GM19372 (cell line): ENCODE results near the gene DTNB.

Experiments used
- ATAC-seq: cut with Tn5 transposase; IDR thresholded peaks from one replicate; pipeline ENCODE4 v1.9.1; 2021; ENCODE audit warnings: mild to moderate bottlenecking, low read depth, moderate library complexity; ENCODE audit not compliant: unreplicated experiment

The DTNB gene

DNA sequence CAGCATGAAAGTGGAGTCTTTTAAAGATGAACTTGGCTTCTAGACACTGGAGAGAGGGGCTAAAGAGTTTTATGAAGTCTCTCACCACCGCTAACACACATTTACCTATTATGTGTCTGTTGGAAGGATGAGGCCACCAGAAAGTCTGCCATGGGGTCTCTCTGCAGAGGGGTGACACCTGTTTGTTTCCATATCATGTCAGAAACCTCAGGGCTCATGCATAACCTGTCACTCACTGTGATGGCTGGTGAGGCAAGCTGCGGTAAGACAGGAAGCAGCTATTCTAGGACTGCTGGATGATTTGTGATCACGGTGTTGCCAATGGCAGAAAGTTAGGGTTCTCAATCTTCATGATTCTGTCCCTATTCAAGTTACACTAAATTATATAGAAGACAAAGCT is 270.9 kb downstream of the DTNB start:
- ATAC-seq: peak; percentile 43

DNA sequence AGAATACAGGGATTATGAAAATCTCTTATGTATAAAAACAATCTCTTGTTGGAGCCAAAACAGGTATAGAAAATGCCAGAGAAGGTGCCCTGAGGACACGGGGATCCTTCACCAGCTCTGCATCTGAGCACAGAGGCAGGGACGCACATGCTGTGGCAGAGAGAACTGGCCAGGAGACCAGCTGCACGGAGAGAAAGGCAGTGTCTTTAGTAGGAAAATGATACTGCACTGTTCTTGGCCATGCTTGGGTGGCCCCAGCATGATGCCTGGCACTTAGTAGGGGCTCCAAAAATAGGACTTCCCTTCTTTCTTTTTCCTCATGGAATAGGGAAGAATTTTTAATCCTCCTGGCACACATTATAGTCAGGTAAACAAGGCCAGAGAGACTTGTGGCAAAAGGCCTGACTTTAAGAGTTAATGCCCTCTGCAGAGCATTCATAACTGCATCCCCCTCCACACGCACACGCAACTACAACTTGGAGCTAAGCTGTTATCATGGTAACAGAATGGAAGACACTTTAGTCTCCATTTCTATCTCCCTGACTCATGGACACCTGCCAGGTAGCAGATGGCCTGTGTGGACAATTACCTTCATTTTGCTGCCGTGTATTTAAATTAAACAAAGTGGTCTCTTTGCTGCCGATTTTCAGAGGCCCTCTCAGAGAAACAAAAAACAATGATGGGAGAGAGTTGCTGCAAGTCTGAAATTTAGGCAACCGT is 271.9 kb downstream of the DTNB start:
- no peak for ATAC-seq

DNA sequence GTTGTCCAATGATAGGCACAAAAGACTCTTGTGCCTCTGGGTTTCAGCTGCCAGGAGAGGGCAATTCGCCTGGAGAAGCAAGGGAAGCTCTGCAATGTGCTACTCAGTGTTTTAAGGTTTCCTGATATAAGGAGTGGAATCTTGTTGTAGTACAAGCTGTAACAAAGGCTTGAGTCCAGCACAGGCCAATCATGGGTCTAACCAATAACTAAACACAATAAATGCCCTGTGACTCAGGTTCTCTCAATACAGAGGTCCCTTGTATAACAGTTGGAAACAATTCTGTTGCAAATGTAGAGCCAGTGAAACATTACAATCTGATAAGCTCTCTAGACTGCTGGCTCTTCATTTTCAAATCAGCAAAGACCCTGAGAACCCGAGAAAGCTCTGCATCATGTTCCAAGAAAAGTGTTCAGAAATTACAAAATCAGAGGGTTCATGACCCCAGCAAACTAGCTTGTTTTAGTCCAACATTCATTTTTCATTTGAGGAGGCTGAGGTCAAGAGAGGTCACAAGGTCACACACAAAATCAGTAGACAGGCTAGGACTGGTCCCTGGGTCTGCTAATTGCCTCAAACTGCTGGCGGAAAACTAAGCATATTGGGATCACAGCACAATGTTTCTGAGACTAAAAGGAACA is 272.7 kb downstream of the DTNB start:
- no peak for ATAC-seq

GRCh38 chr2:25400169-25400568 is 273.2 kb downstream of the DTNB start:
- ATAC-seq: no peak

DNA sequence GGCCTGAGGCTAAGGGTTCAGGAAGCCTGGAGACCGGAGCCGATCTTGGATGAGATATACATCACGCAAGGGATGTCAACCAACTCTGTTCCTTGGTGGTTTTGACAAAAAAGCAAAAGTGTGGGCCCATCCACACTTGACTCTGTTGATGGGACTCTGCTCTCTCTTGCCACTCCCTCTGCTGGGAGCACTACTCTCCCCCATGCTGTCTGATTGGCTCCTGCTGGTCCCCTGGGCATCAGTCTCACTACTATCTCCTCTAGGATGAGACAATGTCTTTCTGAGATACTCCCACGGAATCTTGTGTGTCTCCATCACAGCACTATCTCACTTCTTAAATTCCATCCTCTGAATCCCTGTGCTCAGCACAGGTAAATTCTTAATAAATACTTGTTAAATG is 274.8 kb downstream of the DTNB start:
- ATAC-seq: no peak

GRCh38 chr2:25397777-25398176 is 275.6 kb downstream of the DTNB start:
- no peak for ATAC-seq

DNA sequence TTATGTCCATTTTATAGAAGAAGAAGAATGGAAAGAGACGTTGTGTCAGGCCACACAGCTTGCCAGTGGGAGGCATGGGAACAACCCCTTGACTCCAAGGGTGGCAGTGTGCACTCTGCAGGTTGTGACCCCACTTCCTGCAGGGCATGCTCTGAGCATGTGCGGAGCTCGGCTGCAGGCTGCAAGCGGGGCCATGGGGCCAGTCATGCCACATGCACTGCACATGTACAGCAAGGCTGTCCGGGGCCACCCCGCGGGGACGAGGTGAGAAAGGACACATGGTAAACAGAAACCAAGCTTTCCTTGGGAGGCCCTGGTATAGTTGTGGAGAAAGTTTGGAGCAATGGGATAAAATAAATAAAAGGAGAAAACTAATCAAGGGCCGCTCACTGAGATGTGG is 284.2 kb downstream of the DTNB start:
- no peak for ATAC-seq

GRCh38 chr2:25388491-25388890 is 284.9 kb downstream of the DTNB start:
- ATAC-seq: no peak

DNA sequence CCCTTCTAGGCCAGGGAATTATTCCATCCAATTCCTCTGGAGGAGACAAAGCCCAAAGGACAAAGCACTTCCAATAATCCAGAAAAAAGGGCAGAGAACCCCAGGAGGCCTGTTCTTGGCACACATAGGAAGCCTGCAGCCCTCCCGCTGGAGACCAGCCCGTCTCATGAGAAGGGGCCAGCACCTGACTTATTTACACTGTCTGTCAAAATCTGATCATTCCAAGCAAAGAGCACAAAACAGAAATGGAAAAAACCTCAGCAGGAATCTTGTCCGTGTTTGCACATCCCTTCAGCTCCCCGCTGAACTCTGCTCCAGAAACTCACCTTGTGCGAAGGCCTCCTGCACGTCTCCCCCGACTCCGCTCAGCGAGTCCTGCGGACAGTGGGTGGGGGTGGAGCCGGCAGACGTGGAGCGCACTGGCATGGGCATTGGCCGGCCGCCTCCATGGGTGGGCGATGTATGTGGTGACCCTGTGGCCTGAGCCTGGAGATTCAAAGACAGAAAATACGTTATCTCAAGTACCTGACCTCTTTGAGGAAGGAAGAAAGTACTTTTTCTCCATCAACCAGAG is 285.4 kb downstream of the DTNB start:
- ATAC-seq: no peak

DNA sequence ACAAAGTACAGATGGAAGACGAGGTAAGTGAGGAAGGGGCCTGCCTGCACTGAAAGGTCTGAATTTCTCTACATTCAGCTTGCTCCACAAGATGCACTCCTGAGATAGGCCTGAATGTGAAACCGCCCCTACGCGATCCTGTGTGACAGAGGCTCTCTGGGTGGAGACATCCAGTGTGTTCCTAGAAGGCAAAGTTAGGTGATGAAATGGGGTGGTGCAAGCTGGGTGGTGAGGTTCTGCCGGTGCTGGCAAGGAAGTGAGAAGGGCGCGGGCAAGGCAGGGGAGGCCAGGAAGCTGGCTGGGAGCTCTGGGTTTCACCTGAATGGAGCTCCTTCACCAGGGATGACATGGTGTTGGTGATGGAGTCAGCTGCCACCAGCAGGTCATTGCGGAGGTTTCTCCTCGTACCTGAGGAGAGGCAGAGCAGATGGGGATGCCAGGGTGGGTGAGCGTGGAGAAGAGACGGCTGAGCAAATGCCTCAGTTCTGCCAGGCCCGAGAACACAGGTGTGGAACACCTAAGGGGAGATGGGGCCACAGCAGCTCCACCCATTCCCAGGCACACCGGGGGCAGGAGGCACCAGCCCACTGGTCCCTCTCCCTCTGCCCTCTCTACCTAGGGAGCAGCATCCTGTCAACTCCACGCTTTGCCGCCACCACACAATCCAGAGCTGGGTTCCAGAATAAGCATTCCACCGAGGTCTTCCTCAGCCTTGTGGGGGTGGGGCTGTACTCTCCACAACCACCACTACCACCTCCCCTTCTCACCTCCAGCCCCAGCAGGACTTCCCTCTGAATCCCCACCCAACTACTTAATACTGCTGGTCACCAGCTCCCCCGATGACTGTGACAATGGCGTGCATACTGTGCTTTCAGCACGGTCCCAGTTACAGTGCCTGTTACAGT is 286.2 kb downstream of the DTNB start:
- no peak for ATAC-seq

- ATAC-seq: no peak
Measured at GRCh38 chr2:25385910-25386309, 287.5 kb downstream of the DTNB start.

DNA sequence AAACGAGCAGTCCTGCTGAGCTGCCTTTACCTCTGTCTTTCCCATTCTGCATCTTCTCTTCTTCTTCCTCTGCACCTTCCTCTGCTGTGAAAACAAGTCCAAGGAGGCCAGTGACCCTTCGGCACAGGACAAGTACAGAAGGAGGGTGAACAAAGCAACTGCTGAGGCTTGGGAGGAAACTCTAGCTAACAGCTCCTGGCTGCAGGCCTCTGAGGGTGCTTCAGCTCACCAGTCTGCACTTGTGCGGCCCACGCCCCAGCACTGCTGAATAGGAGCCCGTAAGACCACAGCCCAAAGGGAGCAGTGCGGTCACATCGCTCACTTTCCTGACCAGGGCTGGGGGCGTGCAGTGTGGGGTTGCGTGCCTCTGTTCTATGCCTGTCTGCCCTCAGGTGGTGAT is 289.6 kb downstream of the DTNB start:
- ATAC-seq: no peak

DNA sequence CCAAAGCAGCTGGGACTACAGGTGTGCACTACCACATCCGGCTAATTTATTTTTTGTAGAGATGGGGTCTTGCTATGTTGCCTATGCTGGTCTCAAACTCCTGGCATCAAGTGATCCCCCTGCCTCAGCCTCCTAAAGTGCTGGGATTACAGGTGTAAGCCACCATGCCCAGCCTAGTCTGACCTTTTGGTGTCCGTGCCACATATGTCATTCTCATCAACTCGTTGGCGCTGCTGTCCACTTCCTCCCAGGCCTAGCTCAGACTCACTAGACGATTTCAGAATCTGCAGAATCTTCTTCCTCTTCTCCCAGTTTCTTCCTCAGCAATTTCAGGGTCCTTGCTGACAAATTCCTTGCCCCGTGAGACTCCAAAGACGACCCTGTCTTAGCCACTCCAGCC is 291.9 kb downstream of the DTNB start:
- no peak for ATAC-seq

- no peak for ATAC-seq
Measured at GRCh38 chr2:25380586-25381375, 292.6 kb downstream of the DTNB start.

GRCh38 chr2:25380023-25380422 is 293.4 kb downstream of the DTNB start:
- ATAC-seq: no peak

DNA sequence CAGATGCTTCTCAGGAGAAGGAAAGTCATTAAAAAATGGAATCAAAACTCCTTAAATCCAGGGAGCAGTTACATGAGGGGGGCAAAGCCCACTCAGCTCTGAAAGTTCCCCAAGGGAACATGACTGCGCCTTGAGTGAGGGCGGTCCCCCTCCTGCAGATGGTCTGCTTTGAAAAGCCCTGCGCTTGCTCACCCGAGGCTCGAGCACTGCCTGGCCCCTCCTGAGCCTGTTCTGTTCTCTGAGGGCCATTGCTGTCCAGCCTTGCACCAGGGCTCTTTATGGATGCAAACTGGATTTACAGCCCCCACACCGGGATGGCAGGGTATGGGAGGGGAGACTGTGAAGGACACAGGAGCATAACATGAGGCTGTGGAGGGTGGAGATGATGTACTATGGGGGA is 293.8 kb downstream of the DTNB start:
- no peak for ATAC-seq

- no peak for ATAC-seq
Measured at GRCh38 chr2:25378731-25379490, 294.5 kb downstream of the DTNB start.

- ATAC-seq: no peak
Measured at GRCh38 chr2:25377822-25378421, 295.5 kb downstream of the DTNB start.
